AG04450 (cell line): Measurements from ENCODE around the gene ENDOU. TPM values are rescaled to one million over a fixed set of nuclear protein-coding genes. Genes with fewer than 3 reads are reported as not detected.

Source experiments
- CTCF ChIA-PET: fragments of 300-600, 350-600 bp; formaldehyde crosslinking; extraction: SDS; loops from one replicate; lab custom pipeline; 2022; ENCODE audit warnings: antibody characterized with exemption, inconsistent platforms; lab: Charles Lee
- POLR2A ChIA-PET: fragments of 350-600 bp; formaldehyde crosslinking; extraction: SDS; loops from one replicate; lab custom pipeline; 2021; ENCODE audit warnings: antibody characterized with exemption, inconsistent platforms; lab: Yijun Ruan, JAX
- DNase-seq: peaks from one replicate; pipeline ENCODE4 v3.0.0-alpha.2; 2011; ENCODE audit warnings: low read depth, low spot score
- H3K27ac ChIP-seq: one replicate; pipeline ENCODE4 v1.5.1; 2012; ENCODE audit warnings: low read depth, low read length, control low read depth
- H3K27me3 ChIP-seq: one replicate; pipeline ENCODE4 v1.6.0; 2012; ENCODE audit warnings: low read length; ENCODE audit not compliant: control insufficient read depth, insufficient read depth
- H3K4me3 ChIP-seq: 2 replicates; pipeline ENCODE4 v1.5.1; 2011; ENCODE audit warnings: mild to moderate bottlenecking, low read depth, low read length, control low read depth
- H3K9me3 ChIP-seq: 2 replicates; pipeline ENCODE4 v1.5.1; 2012; ENCODE audit warnings: low read length; ENCODE audit not compliant: control insufficient read depth, insufficient read depth
- CTCF ChIP-seq: IDR thresholded peaks from 2 replicates; pipeline ENCODE4 v1.5.1; 2011; ENCODE audit warnings: low read depth, low read length, control low read depth, inconsistent platforms
- polyA plus RNA-seq: library from polyadenylated mRNA; depleted of rRNA; stranded (reverse); fragments of >200 nt; gene quantifications from 2 replicates; pipeline ENCODE4 v1.2.3, GENCODE V29; 2011

Gene ENDOU
- polyA plus RNA-seq, 1 experiment: 0.10 TPM

DNA sequence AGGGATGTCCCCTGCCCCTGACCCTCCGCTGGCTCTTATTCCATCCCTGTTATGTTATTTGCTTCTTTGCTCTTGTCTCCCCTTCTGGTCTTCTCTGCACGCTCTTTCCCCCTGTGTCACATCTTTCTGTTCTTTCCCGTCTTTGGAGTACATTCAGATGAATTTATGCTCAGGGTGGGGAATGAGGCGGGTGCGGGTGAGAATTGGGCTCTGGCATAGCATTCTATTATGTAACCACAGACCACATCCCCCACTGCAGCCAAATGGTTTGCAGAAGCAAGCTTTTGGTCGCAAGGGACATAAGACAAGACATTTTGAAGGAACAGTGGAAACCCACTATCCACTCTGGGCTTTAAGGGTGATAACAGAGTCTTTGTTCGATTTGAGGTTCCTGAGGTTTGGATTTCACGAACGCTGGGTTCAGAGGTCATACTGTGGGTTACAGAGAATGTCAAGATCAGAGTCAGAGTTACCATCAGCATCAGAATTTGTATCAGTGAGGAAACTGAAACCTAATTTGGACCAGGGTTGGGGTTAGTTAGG is 3.8 kb downstream of the ENDOU start:
- no peak for DNase-seq
- H3K4me3 ChIP-seq: no peak overlapping the region
- POLR2A ChIA-PET: no interaction called here
- no peaks in the 10 kb centered on the region for H3K27me3 ChIP-seq
- H3K9me3 ChIP-seq: peaks cover 3% of the 10 kb centered on the region; the same call in 1 of the 2 replicates
- H3K27ac ChIP-seq: no peak overlapping the region
- CTCF ChIA-PET: interaction anchor here (1.0 kb wide), 1 partner anchor 117 kb away, joined by 3 read pairs; no protein-coding TSS in a partner anchor
- no peak for TF ChIP-seq CTCF

GRCh38 chr12:47718531-47718930 is 6.8 kb downstream of the ENDOU start:
- Histone ChIP-seq H3K27ac (no peak overlapping the region), H3K4me3 (no peak overlapping the region), H3K27me3 (no peaks in the 10 kb centered on the region), H3K9me3 (no peaks in the 10 kb centered on the region)
- CTCF ChIA-PET: interaction anchor here (0.8 to 9.1 kb wide), 9 partner anchors 7 to 446 kb away, joined by 3 to 152 read pairs (median 44); partner anchors contain the start of genes ENDOU, RAPGEF3 and SLC48A1
- POLR2A ChIA-PET: no interaction called here
- TF ChIP-seq CTCF: no peak
- DNase-seq: no peak

GRCh38 chr12:47717443-47718193 is 7.7 kb downstream of the ENDOU start:
- DNase-seq: peak; percentile 64
- peak overlapping the region; percentile 68 for H3K27ac ChIP-seq
- peak; percentile 93 for TF ChIP-seq CTCF
- ChIA-PET CTCF (interaction anchor here (0.5 to 9.1 kb wide), 15 partner anchors 8 to 1035 kb away, joined by 3 to 152 read pairs (median 10); partner anchors contain the start of genes ENDOU, RAPGEF3, RPAP3 and SLC48A1), POLR2A (no interaction called here)
- H3K4me3 ChIP-seq: no peak overlapping the region
- no peaks in the 10 kb centered on the region for H3K9me3 ChIP-seq
- H3K27me3 ChIP-seq: no peaks in the 10 kb centered on the region

DNA sequence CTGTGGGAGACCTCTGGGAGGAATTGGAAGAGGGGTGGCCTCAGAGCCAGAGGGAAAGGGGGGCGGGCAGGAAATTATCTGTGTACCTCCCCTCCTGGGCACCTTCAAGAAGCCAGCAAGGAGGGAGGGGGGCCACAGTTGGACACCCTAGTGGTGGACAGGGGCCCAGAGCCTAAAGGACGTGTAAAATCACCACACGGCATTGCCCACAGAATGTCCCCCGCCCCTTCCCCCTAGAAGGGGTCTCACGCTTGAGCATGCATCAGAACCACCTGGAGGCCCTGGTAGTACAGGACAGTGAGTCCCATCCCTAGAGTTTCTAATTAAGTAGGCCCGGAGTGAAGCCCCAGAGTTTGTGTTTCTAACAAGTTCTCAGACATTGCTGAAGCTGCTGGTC is 8.2 kb downstream of the ENDOU start:
- DNase-seq: no peak
- Histone ChIP-seq H3K4me3 (no peak overlapping the region), H3K27ac (no peak overlapping the region), H3K27me3 (no peaks in the 10 kb centered on the region), H3K9me3 (no peaks in the 10 kb centered on the region)
- CTCF ChIA-PET: interaction anchor here (0.6 to 9.1 kb wide), 14 partner anchors 8 to 1035 kb away, joined by 3 to 152 read pairs (median 20); partner anchors contain the start of genes ENDOU, RAPGEF3, RPAP3 and SLC48A1
- POLR2A ChIA-PET: no interaction called here
- TF ChIP-seq CTCF: no peak
